DND-41 (cell line): ENCODE measurements around the gene WDR53.

Source experiments
- EZH2 ChIP-seq: IDR thresholded peaks from 3 replicates; pipeline ENCODE4 v1.6.1; 2012; ENCODE audit warnings: borderline replicate concordance, low read depth, mild to moderate bottlenecking, moderate library complexity, low read length, inconsistent platforms; ENCODE audit not compliant: severe bottlenecking
- TF ChIP-seq, protein P1 (sequence below): IDR thresholded peaks from 2 replicates; pipeline ENCODE4 v1.5.1; 2012; ENCODE audit warnings: borderline replicate concordance, low read length, moderate library complexity, mild to moderate bottlenecking; ENCODE audit not compliant: poor library complexity, severe bottlenecking; ENCODE audit errors: extremely low read depth

DNA sequence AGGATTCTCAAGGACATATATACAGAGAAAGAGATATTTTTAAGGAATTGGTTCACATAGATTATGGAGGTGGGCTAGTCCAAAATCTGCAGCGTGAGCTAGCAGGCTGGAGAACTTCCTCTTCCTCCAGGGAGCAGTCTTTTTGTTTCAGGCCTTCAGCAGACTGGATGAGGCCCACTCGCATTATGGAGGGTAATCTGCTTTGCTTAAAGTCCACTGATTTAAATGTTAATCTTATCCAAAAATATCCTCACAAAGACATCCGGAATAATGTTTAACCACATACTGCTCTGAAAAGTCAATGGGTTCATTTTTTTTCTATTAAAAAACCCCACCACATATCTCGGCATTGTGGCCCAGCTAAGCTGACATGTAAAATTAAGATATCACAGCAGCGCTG lies 48.9 kb upstream of the WDR53 start:
- TF ChIP-seq, protein P1, sequence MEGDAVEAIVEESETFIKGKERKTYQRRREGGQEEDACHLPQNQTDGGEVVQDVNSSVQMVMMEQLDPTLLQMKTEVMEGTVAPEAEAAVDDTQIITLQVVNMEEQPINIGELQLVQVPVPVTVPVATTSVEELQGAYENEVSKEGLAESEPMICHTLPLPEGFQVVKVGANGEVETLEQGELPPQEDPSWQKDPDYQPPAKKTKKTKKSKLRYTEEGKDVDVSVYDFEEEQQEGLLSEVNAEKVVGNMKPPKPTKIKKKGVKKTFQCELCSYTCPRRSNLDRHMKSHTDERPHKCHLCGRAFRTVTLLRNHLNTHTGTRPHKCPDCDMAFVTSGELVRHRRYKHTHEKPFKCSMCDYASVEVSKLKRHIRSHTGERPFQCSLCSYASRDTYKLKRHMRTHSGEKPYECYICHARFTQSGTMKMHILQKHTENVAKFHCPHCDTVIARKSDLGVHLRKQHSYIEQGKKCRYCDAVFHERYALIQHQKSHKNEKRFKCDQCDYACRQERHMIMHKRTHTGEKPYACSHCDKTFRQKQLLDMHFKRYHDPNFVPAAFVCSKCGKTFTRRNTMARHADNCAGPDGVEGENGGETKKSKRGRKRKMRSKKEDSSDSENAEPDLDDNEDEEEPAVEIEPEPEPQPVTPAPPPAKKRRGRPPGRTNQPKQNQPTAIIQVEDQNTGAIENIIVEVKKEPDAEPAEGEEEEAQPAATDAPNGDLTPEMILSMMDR, result no peak
- no peak for TF ChIP-seq EZH2
